ENCODE measurements around the gene BRAP.
"Not testable (repeated sequence)": the region's sequence is repeated elsewhere in the genome, so short reads cannot be mapped to it uniquely, and the experiment has no call there.

BRAP gene

GRCh38 chr12:111643427-111643826 lies 42.3 kb downstream of the BRAP start:
- Histone ChIP-seq H3K4me3 (ENCODE audit: extremely low read depth, insufficient read depth, low read length, poor library complexity, severe bottlenecking) (no peak overlapping the region), H3K27ac (ENCODE audit: low read depth, low read length, severe bottlenecking) (peak overlapping the region; percentile 73), H3K9me3 (ENCODE audit: control insufficient read depth, low read length) (no peaks in the 10 kb centered on the region), H3K4me1 (ENCODE audit: control insufficient read depth, insufficient read depth, low read length, poor library complexity, severe bottlenecking) (peaks cover 16% of the 10 kb centered on the region), H3K36me3 (ENCODE audit: control insufficient read depth, insufficient read depth, low read length) (peaks cover 69% of the 10 kb centered on the region)
- 97% methylated on average over 3 of the region's 3 CpGs for WGBS, 2 experiments (ENCODE audit: insufficient coverage in 2 of 2)

- Histone ChIP-seq H3K27ac (ENCODE audit: low read depth, low read length, severe bottlenecking) (peak overlapping the region; percentile 73), H3K36me3 (ENCODE audit: control insufficient read depth, insufficient read depth, low read length) (peaks cover 69% of the 10 kb centered on the region), H3K4me1 (ENCODE audit: control insufficient read depth, insufficient read depth, low read length, poor library complexity, severe bottlenecking) (peaks cover 16% of the 10 kb centered on the region), H3K4me3 (ENCODE audit: extremely low read depth, insufficient read depth, low read length, poor library complexity, severe bottlenecking) (no peak overlapping the region), H3K9me3 (ENCODE audit: control insufficient read depth, low read length) (no peaks in the 10 kb centered on the region)
- WGBS, 2 experiments (ENCODE audit: insufficient coverage in 2 of 2) = 97 to 100% methylated on average over 2 to 3 of the region's 4 CpGs
These were observed 42.9 kb downstream of the BRAP start for GRCh38 chr12:111642681-111643426.

DNA sequence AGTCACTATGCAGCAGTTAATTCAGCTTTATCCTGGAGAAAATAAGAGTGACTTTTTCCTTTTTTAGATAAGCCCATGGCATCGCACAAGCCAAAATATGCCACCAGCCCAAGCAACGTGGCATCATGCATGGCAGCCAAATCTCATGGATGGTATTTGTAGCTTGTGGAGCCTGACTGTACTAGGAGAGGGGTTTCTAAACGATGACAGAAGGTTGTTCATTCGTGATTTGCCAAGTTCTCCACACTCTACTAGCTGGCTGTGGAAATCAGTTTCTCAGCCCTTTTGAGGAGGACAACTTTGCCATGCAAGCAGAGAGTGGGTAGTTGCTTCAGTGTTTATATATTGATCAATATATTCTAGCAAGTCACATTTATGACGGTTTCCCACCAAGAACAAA lies 45.2 kb downstream of the BRAP start:
- Histone ChIP-seq H3K4me1 (ENCODE audit: control insufficient read depth, insufficient read depth, low read length, poor library complexity, severe bottlenecking) (peaks cover 30% of the 10 kb centered on the region), H3K36me3 (ENCODE audit: control insufficient read depth, insufficient read depth, low read length) (peaks cover 47% of the 10 kb centered on the region), H3K27ac (ENCODE audit: low read depth, low read length, severe bottlenecking) (no peak overlapping the region), H3K9me3 (ENCODE audit: control insufficient read depth, low read length) (no peaks in the 10 kb centered on the region), H3K4me3 (ENCODE audit: extremely low read depth, insufficient read depth, low read length, poor library complexity, severe bottlenecking) (no peak overlapping the region)
- WGBS, 2 experiments (ENCODE audit: insufficient coverage in 2 of 2) = 100% methylated on average over 2 of the region's 5 CpGs

GRCh38 chr12:111638556-111638955 lies 47.2 kb downstream of the BRAP start:
- H3K9me3 ChIP-seq (ENCODE audit: control insufficient read depth, low read length) = no peaks in the 10 kb centered on the region
- H3K4me3 ChIP-seq (ENCODE audit: extremely low read depth, insufficient read depth, low read length, poor library complexity, severe bottlenecking) = no peak overlapping the region
- peaks cover 28% of the 10 kb centered on the region for H3K36me3 ChIP-seq (ENCODE audit: control insufficient read depth, insufficient read depth, low read length)
- H3K27ac ChIP-seq (ENCODE audit: low read depth, low read length, severe bottlenecking) = no peak overlapping the region
- H3K4me1 ChIP-seq (ENCODE audit: control insufficient read depth, insufficient read depth, low read length, poor library complexity, severe bottlenecking) = peaks cover 26% of the 10 kb centered on the region
- 91 to 97% methylated on average over 3 to 5 of the region's 6 CpGs for WGBS, 2 experiments (ENCODE audit: insufficient coverage in 2 of 2)

GRCh38 chr12:111636209-111636945 lies 49.4 kb downstream of the BRAP start:
- H3K4me1 ChIP-seq (ENCODE audit: control insufficient read depth, insufficient read depth, low read length, poor library complexity, severe bottlenecking) = peaks cover 18% of the 10 kb centered on the region
- no peak overlapping the region for H3K4me3 ChIP-seq (ENCODE audit: extremely low read depth, insufficient read depth, low read length, poor library complexity, severe bottlenecking)
- H3K36me3 ChIP-seq (ENCODE audit: control insufficient read depth, insufficient read depth, low read length) = peaks cover 13% of the 10 kb centered on the region
- WGBS, 2 experiments (ENCODE audit: insufficient coverage in 2 of 2) = 24 to 26% methylated on average over 17 to 18 of the region's 19 CpGs
- peak overlapping the region; percentile 88 for H3K27ac ChIP-seq (ENCODE audit: low read depth, low read length, severe bottlenecking)
- H3K9me3 ChIP-seq (ENCODE audit: control insufficient read depth, low read length) = no peaks in the 10 kb centered on the region

DNA sequence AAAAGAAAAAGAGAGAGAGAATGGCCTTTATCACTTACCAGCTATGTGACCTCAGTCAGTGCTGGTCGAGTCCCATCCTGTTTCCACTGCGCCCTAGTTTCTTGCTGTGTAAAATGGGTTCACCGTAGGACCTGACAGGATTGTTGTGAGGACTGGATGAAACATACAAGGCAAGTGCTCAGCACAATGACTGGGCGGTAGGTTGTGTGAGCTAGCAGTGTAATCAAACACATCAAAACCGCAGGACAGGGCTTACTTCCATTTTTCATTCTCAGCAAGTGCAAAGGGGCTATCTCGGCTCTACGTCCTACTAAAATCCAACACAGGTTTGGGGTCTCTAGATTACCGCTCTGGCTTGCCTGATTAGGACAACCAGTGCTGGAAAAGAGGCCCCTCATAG lies 50.2 kb downstream of the BRAP start:
- 89 to 96% methylated on average over 7 to 8 of the region's 8 CpGs for WGBS, 2 experiments (ENCODE audit: insufficient coverage in 2 of 2)
- peak overlapping the region; percentile 88 for H3K27ac ChIP-seq (ENCODE audit: low read depth, low read length, severe bottlenecking)
- H3K36me3 ChIP-seq (ENCODE audit: control insufficient read depth, insufficient read depth, low read length) = peaks cover 12% of the 10 kb centered on the region
- H3K4me1 ChIP-seq (ENCODE audit: control insufficient read depth, insufficient read depth, low read length, poor library complexity, severe bottlenecking) = peaks cover 18% of the 10 kb centered on the region
- H3K9me3 ChIP-seq (ENCODE audit: control insufficient read depth, low read length) = no peaks in the 10 kb centered on the region
- no peak overlapping the region for H3K4me3 ChIP-seq (ENCODE audit: extremely low read depth, insufficient read depth, low read length, poor library complexity, severe bottlenecking)

- H3K27ac ChIP-seq (ENCODE audit: low read depth, low read length, severe bottlenecking) = no peak overlapping the region
- H3K9me3 ChIP-seq (ENCODE audit: control insufficient read depth, low read length) = no peaks in the 10 kb centered on the region
- WGBS, 2 experiments (ENCODE audit: insufficient coverage in 2 of 2) = 98% methylated on average over 6 of the region's 7 CpGs
- H3K4me1 ChIP-seq (ENCODE audit: control insufficient read depth, insufficient read depth, low read length, poor library complexity, severe bottlenecking) = no peaks in the 10 kb centered on the region
- H3K36me3 ChIP-seq (ENCODE audit: control insufficient read depth, insufficient read depth, low read length) = no peaks in the 10 kb centered on the region
- H3K4me3 ChIP-seq (ENCODE audit: extremely low read depth, insufficient read depth, low read length, poor library complexity, severe bottlenecking) = no peak overlapping the region
These were observed 57.1 kb downstream of the BRAP start for GRCh38 chr12:111628505-111629260.

DNA sequence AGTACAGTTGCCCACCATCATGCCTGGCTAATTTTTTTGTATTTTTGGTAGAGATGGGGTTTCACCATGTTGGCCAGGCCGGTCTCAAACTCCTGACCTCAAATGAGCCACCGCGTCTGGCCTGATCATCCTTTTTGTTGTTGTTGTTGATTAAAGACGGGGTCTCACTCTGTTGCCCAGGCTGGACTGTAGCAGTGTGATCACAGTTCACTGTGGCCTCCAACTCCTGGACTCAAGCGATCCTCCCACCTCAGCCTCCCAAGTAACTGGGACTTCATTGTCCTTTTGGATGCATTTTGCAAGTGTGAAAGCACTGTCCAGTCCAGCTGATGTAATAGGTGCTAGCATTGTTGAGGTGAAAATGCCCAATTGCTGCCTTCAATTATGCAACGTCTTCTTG lies 59.5 kb downstream of the BRAP start:
- Histone ChIP-seq H3K27ac (ENCODE audit: low read depth, low read length, severe bottlenecking) (no peak overlapping the region), H3K4me3 (ENCODE audit: extremely low read depth, insufficient read depth, low read length, poor library complexity, severe bottlenecking) (no peak overlapping the region), H3K36me3 (ENCODE audit: control insufficient read depth, insufficient read depth, low read length) (no peaks in the 10 kb centered on the region), H3K4me1 (ENCODE audit: control insufficient read depth, insufficient read depth, low read length, poor library complexity, severe bottlenecking) (no peaks in the 10 kb centered on the region), H3K9me3 (ENCODE audit: control insufficient read depth, low read length) (no peaks in the 10 kb centered on the region)
- 83 to 93% methylated on average over 2 to 6 of the region's 6 CpGs for WGBS, 2 experiments (ENCODE audit: insufficient coverage in 2 of 2)

GRCh38 chr12:111624540-111624939 lies 61.2 kb downstream of the BRAP start:
- H3K9me3 ChIP-seq (ENCODE audit: control insufficient read depth, low read length) = no peaks in the 10 kb centered on the region
- no peaks in the 10 kb centered on the region for H3K36me3 ChIP-seq (ENCODE audit: control insufficient read depth, insufficient read depth, low read length)
- WGBS, 2 experiments (ENCODE audit: insufficient coverage in 2 of 2) = 94 to 100% methylated on average over 1 to 3 of the region's 8 CpGs
- no peaks in the 10 kb centered on the region for H3K4me1 ChIP-seq (ENCODE audit: control insufficient read depth, insufficient read depth, low read length, poor library complexity, severe bottlenecking)
- no peak overlapping the region for H3K27ac ChIP-seq (ENCODE audit: low read depth, low read length, severe bottlenecking)
- no peak overlapping the region for H3K4me3 ChIP-seq (ENCODE audit: extremely low read depth, insufficient read depth, low read length, poor library complexity, severe bottlenecking)

GRCh38 chr12:111617841-111618240 lies 67.9 kb downstream of the BRAP start:
- not testable (repeated sequence) for H3K9me3 ChIP-seq (ENCODE audit: control insufficient read depth, low read length); H3K36me3 ChIP-seq (ENCODE audit: control insufficient read depth, insufficient read depth, low read length); H3K4me3 ChIP-seq (ENCODE audit: extremely low read depth, insufficient read depth, low read length, poor library complexity, severe bottlenecking); H3K4me1 ChIP-seq (ENCODE audit: control insufficient read depth, insufficient read depth, low read length, poor library complexity, severe bottlenecking); H3K27ac ChIP-seq (ENCODE audit: low read depth, low read length, severe bottlenecking)
- 86 to 88% methylated on average over 9 of the region's 10 CpGs for WGBS, 2 experiments (ENCODE audit: insufficient coverage in 2 of 2)

Measured in mesodermal cell (in vitro differentiated cells).